GF-D8 (cell line): ENCODE results near the gene DHX9.
"Not testable (repeated sequence)": the region's sequence is repeated elsewhere in the genome, so short reads cannot be mapped to it uniquely, and the experiment has no call there.

Experiments used
- DNase-seq: peaks from one replicate; lab custom pipeline; 2025; lab: John Stamatoyannopoulos, UW

Gene DHX9

GRCh38 chr1:182889997-182890396 lies 50.9 kb downstream of the DHX9 start:
- peak; percentile 88 for DNase-seq

GRCh38 chr1:182890927-182891610 lies 51.9 kb downstream of the DHX9 start:
- DNase-seq: no peak

- DNase-seq: no peak
These were observed 58.5 kb downstream of the DHX9 start for GRCh38 chr1:182897696-182898095.

- not testable (repeated sequence) for DNase-seq
These were observed 62.8 kb downstream of the DHX9 start for GRCh38 chr1:182901946-182902345.

GRCh38 chr1:182905321-182905720 lies 66.2 kb downstream of the DHX9 start:
- DNase-seq: no peak

- DNase-seq: no peak
These were observed 70.4 kb downstream of the DHX9 start for GRCh38 chr1:182909578-182909977.

GRCh38 chr1:182910143-182910542 lies 71.0 kb downstream of the DHX9 start:
- no peak for DNase-seq

GRCh38 chr1:182913401-182913800 lies 74.3 kb downstream of the DHX9 start:
- no peak for DNase-seq

GRCh38 chr1:182917378-182917777 lies 78.2 kb downstream of the DHX9 start:
- DNase-seq: no peak

- no peak for DNase-seq
These were observed 86.5 kb downstream of the DHX9 start for GRCh38 chr1:182925661-182926060.

- no peak for DNase-seq
These were observed 88.7 kb downstream of the DHX9 start for GRCh38 chr1:182927693-182928433.

- no peak for DNase-seq
These were observed 91.8 kb downstream of the DHX9 start for GRCh38 chr1:182930985-182931384.

GRCh38 chr1:182935716-182936115 lies 96.6 kb downstream of the DHX9 start:
- DNase-seq: no peak
